ENCODE data around the gene LPAR5. TPM values are rescaled to one million over a fixed set of nuclear protein-coding genes. Genes with fewer than 3 reads are reported as not detected.

Gene LPAR5
- total RNA-seq, 4 donors from 2014 or later: 11.0 to 16.4 (median 12.4) TPM

DNA sequence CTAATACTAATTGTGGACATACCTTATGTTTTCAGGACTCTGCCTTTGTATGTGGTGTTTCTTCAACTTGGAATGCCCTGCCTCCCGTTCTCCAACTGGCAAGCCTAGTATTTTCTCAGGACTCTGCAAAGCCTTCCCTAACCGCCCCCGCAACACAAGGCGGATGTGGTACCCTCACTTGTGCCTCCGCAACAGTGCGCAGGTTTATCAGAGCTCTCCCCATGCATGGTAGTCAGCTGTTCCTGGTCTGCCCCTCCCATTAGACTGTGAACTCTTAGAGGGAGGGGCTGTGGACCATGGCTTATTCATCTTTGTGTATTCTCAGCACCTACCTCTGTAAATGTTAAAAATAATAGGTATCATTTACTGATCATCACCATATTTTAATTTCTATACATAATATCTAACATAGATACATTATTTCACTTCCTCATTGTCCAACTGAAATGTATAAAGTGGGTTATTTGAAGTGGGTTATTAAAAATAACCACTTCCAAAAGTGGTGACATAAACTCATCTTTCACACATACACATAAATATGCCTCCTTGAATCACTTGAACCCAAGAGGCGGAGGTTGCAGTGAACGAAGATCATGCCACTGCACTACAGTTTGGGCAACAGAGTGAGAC lies 9.0 kb downstream of the LPAR5 start:
- H3K4me3 ChIP-seq (ENCODE audit: low read depth, poor library complexity, severe bottlenecking): no peak overlapping the region
- TF ChIP-seq POLR2A (IDR thresholded peaks at IDR 0.05): no peak
- TF ChIP-seq, protein P1, sequence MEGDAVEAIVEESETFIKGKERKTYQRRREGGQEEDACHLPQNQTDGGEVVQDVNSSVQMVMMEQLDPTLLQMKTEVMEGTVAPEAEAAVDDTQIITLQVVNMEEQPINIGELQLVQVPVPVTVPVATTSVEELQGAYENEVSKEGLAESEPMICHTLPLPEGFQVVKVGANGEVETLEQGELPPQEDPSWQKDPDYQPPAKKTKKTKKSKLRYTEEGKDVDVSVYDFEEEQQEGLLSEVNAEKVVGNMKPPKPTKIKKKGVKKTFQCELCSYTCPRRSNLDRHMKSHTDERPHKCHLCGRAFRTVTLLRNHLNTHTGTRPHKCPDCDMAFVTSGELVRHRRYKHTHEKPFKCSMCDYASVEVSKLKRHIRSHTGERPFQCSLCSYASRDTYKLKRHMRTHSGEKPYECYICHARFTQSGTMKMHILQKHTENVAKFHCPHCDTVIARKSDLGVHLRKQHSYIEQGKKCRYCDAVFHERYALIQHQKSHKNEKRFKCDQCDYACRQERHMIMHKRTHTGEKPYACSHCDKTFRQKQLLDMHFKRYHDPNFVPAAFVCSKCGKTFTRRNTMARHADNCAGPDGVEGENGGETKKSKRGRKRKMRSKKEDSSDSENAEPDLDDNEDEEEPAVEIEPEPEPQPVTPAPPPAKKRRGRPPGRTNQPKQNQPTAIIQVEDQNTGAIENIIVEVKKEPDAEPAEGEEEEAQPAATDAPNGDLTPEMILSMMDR (IDR thresholded peaks at IDR 0.05): no peak
- intact Hi-C loops (cut with DNase I; ENCODE audit: low total_unique reads): no loop called here
- WGBS, 2 donors: 76 to 78% methylated on average over 8 of the region's 8 CpGs
- no peak for DNase-seq (ENCODE audit: low spot score in 2 of 2)

DNA sequence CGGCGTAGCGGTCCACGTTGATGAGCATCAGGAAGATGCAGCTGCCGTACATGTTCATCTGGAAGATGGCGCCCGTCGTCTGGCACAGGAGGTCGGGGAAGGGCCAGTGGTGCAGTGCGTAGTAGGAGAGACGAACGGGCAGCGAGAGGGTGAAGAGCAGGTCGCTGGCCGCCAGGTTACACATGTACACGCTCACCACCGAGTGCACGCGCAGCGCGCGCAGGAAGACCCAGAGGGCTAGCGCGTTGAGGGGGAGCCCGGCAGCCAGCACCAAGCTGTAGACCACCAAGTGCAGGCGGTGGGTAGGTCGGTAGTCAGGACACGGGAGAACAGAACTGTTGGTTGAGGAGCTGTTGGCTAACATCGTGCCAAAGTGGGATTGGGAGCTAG lies 14.9 kb downstream of the LPAR5 start:
- DNase-seq (ENCODE audit: low spot score in 2 of 2): no peak
- intact Hi-C loops (cut with DNase I; ENCODE audit: low total_unique reads): no loop called here
- WGBS, 2 donors: 90 to 93% methylated on average over 29 of the region's 29 CpGs
- TF ChIP-seq, protein P1 (IDR thresholded peaks at IDR 0.05): no peak
- no peak for TF ChIP-seq POLR2A (IDR thresholded peaks at IDR 0.05)
- H3K4me3 ChIP-seq (ENCODE audit: low read depth, poor library complexity, severe bottlenecking): no peak overlapping the region

DNA sequence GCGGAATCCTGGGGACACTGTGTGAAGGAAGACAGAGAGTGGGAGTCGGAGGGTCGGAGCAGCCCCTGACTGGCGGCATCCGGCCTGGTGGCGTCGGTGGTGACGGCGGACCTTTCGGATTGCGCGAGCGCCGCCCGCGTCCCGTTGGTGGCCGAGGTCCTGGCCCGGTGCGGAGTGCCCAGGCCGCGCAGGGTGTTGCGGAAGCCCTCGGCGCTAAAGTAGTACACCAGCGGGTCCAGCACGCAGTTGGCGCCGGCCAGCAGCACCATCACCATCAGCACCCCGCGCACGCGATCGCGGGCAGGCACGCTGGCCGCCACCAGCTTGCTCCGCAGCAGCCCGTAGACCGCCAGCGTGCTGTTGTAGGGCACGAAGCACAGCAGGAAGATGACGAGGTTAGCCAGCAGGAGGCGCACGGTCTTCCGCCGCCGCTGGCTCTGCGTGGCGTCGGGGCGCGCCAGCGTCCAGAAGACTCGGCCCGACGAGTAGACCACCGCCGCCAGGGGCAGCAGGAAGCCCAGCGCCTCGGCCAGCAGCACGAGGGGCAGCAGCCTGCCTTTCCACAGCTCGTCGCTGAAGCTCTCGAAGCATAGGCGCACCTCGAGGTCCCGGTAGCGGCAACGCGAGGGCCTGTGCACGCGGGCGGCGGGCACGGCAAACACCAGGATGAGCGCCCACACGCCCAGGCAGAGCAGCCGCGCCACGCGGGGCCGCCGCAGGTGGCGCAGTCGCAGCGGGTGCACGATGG lies 15.4 kb downstream of the LPAR5 start:
- TF ChIP-seq, protein P1 (IDR thresholded peaks at IDR 0.05): no peak
- TF ChIP-seq POLR2A (IDR thresholded peaks at IDR 0.05): no peak
- no peak for DNase-seq (ENCODE audit: low spot score in 2 of 2)
- no peak overlapping the region for H3K4me3 ChIP-seq (ENCODE audit: low read depth, poor library complexity, severe bottlenecking)
- 59 to 75% methylated on average over 62 to 82 of the region's 88 CpGs for WGBS, 2 donors
- intact Hi-C loops (cut with DNase I; ENCODE audit: low total_unique reads): no loop called here

DNA sequence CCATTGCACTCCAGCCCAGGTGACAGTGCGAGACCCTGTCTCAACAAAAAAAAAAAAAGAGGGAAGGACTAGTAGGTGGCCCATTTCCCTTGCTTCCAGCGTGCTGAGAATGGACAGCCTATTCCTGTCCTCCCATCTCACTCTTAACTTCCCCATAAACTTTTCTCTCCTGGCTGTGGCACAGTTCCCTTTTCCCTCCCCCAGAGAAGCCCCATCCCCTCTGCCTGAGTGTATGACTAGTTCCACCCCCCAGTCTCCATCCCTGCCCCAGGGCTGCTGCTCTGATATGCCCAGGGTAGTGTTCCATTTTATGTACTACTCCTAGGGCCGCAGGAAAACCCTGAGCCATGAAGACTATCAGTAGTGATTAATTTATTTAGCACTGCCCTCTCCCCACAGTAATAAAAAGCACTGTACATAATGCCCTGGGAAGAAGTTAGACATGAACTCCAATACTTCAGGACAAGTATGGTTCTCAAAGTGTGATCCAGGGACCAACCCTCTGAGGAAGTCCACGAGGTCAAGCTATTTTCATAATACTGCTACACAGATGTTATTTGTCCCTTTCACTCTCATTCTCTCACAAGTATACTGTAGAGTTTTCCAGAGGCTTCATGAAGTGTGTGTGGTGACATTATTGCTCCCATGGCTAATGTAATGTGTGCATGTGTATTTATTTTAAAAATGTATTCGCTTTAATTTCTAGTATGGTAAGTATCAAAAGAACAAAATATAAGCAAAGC lies 17.1 kb downstream of the LPAR5 start:
- no peak for DNase-seq (ENCODE audit: low spot score in 2 of 2)
- TF ChIP-seq POLR2A (IDR thresholded peaks at IDR 0.05): no peak
- TF ChIP-seq, protein P1 (IDR thresholded peaks at IDR 0.05): no peak
- WGBS, 2 donors: 84% methylated on average over 5 of the region's 5 CpGs
- no peak overlapping the region for H3K4me3 ChIP-seq (ENCODE audit: low read depth, poor library complexity, severe bottlenecking)
- intact Hi-C loops (cut with DNase I; ENCODE audit: low total_unique reads): loop anchor here (5.0 kb wide), 1 partner anchor 209 kb away; the partner anchor contains the start of gene P3H3

DNA sequence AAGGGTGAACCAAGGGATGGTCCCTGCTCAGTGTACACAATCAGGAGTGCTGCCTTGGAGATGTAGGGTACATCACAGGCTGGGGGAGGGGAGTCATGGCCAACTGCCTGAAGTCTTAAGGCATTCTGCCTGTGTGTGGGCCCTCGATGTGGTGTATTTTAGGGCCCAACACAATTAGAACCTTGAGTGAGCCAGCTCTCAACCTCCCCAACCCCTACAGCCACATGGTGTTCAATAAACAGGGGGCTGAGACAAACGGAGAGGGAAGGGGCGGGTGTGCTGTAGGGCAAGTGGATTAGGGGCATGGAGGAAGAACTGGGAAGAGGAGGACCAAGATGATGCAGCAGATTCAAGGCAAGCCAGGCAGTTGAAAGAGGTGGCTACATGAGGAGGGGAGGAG lies 20.0 kb downstream of the LPAR5 start:
- intact Hi-C loops (cut with DNase I; ENCODE audit: low total_unique reads): loop anchor here (5.0 kb wide), 1 partner anchor 211 kb away; the partner anchor contains the start of gene P3H3
- 49 to 53% methylated on average over 3 of the region's 3 CpGs for WGBS, 2 donors

More for the DNA sequence above, 20.0 kb downstream of the LPAR5 start:
- TF ChIP-seq, protein P1 (IDR thresholded peaks at IDR 0.05): no peak
- TF ChIP-seq POLR2A (IDR thresholded peaks at IDR 0.05): no peak
- H3K4me3 ChIP-seq (ENCODE audit: low read depth, poor library complexity, severe bottlenecking): no peak overlapping the region
- no peak for DNase-seq (ENCODE audit: low spot score in 2 of 2)

All from lower leg skin (tissue), 4 donors.